Activated T-helper 17 cell treated with anti-CD3 and anti-CD28 coated beads, Interleukin-2, amount 50 U/mL, for 72 hours (primary cell): Measurements from ENCODE around the gene KAT7. TPM values are rescaled to one million over a fixed set of nuclear protein-coding genes. Genes with fewer than 3 reads are reported as not detected.
"Not testable (repeated sequence)": the region's sequence is repeated elsewhere in the genome, so short reads cannot be mapped to it uniquely, and the experiment has no call there.

Experiments
- ATAC-seq: fragments of 150-1000 bp; cut with Tn5 transposase; replicated peaks from 2 replicates; pipeline ENCODE4 v1.10.0; 2021; ENCODE audit warnings: mild to moderate bottlenecking, moderate library complexity
- H3K27ac Mint-ChIP-seq: one replicate; pipeline ENCODE4 v1.8.0; 2022; ENCODE audit warnings: mixed read lengths
- H3K27me3 Mint-ChIP-seq: one replicate; pipeline ENCODE4 v1.8.0; 2022; ENCODE audit warnings: mixed read lengths
- H3K36me3 Mint-ChIP-seq: one replicate; pipeline ENCODE4 v1.8.0; 2022; ENCODE audit warnings: low read depth, mild to moderate bottlenecking, mixed read lengths
- H3K4me1 Mint-ChIP-seq: one replicate; pipeline ENCODE4 v1.8.0; 2022; ENCODE audit warnings: mixed read lengths
- H3K4me3 Mint-ChIP-seq: one replicate; pipeline ENCODE4 v1.8.0; 2022; ENCODE audit warnings: mild to moderate bottlenecking, mixed read lengths
- H3K9me3 Mint-ChIP-seq: one replicate; pipeline ENCODE4 v1.8.0; 2022; ENCODE audit warnings: mixed read lengths
- total RNA-seq, 2 donors: library from RNA; stranded (reverse); gene quantifications; one replicate each; pipeline ENCODE4 v1.2.3, GENCODE V29; 2022

KAT7 gene
- total RNA-seq, 2 donors from 2014 or later, result 66.4 to 86.4 TPM

GRCh38 chr17:49755663-49756283 lies 32.7 kb upstream of the KAT7 start:
- Mint-ChIP-seq H3K9me3 (no peaks in the 10 kb centered on the region), H3K27ac (peak overlapping the region; percentile 53), H3K4me3 (peak overlapping the region; percentile 12), H3K4me1 (peaks cover 42% of the 10 kb centered on the region), H3K27me3 (no peaks in the 10 kb centered on the region), H3K36me3 (peaks cover 39% of the 10 kb centered on the region)
- ATAC-seq, result no peak

- H3K27ac Mint-ChIP-seq, result peak overlapping the region; percentile 53
- ATAC-seq, result no peak
- H3K9me3 Mint-ChIP-seq, result no peaks in the 10 kb centered on the region
- H3K36me3 Mint-ChIP-seq, result peaks cover 39% of the 10 kb centered on the region
- no peaks in the 10 kb centered on the region for H3K27me3 Mint-ChIP-seq
- peak overlapping the region; percentile 12 for H3K4me3 Mint-ChIP-seq
- H3K4me1 Mint-ChIP-seq, result peaks cover 46% of the 10 kb centered on the region
Observed at GRCh38 chr17:49756323-49757150, 31.9 kb upstream of the KAT7 start.

GRCh38 chr17:49757151-49757777 lies 31.2 kb upstream of the KAT7 start:
- Mint-ChIP-seq H3K4me3 (peak overlapping the region; percentile 11), H3K27ac (peak overlapping the region; percentile 53), H3K27me3 (no peaks in the 10 kb centered on the region), H3K36me3 (peaks cover 39% of the 10 kb centered on the region), H3K9me3 (no peaks in the 10 kb centered on the region), H3K4me1 (peaks cover 50% of the 10 kb centered on the region)
- ATAC-seq, result no peak

GRCh38 chr17:49758464-49759010 lies 29.9 kb upstream of the KAT7 start:
- not testable (repeated sequence) for ATAC-seq, H3K9me3 Mint-ChIP-seq, H3K4me3 Mint-ChIP-seq, H3K27me3 Mint-ChIP-seq, H3K27ac Mint-ChIP-seq
- peaks cover 48% of the 10 kb centered on the region for H3K4me1 Mint-ChIP-seq
- H3K36me3 Mint-ChIP-seq, result peaks cover 39% of the 10 kb centered on the region

GRCh38 chr17:49759203-49759602 lies 29.3 kb upstream of the KAT7 start:
- H3K36me3 Mint-ChIP-seq, result peaks cover 39% of the 10 kb centered on the region
- peak overlapping the region; percentile 96 for H3K4me3 Mint-ChIP-seq
- H3K27me3 Mint-ChIP-seq, result no peaks in the 10 kb centered on the region
- H3K27ac Mint-ChIP-seq, result peak overlapping the region; percentile 77
- H3K9me3 Mint-ChIP-seq, result no peaks in the 10 kb centered on the region
- peaks cover 43% of the 10 kb centered on the region for H3K4me1 Mint-ChIP-seq
- ATAC-seq, result no peak

GRCh38 chr17:49760296-49760695 lies 28.2 kb upstream of the KAT7 start:
- no peak for ATAC-seq
- peaks cover 47% of the 10 kb centered on the region for H3K4me1 Mint-ChIP-seq

GRCh38 chr17:49760932-49761558 lies 27.4 kb upstream of the KAT7 start:
- Mint-ChIP-seq H3K36me3 (peaks cover 35% of the 10 kb centered on the region), H3K4me1 (peaks cover 44% of the 10 kb centered on the region), H3K4me3 (peak overlapping the region; percentile 96), H3K9me3 (no peaks in the 10 kb centered on the region), H3K27ac (peak overlapping the region; percentile 77), H3K27me3 (no peaks in the 10 kb centered on the region)
- ATAC-seq, result no peak

More at GRCh38 chr17:49760296-49760695, 28.2 kb upstream of the KAT7 start:
- peak overlapping the region; percentile 77 for H3K27ac Mint-ChIP-seq
- peaks cover 39% of the 10 kb centered on the region for H3K36me3 Mint-ChIP-seq
- no peaks in the 10 kb centered on the region for H3K27me3 Mint-ChIP-seq
- H3K9me3 Mint-ChIP-seq, result no peaks in the 10 kb centered on the region
- peak overlapping the region; percentile 96 for H3K4me3 Mint-ChIP-seq

GRCh38 chr17:49762151-49762941 lies 26.1 kb upstream of the KAT7 start:
- no peaks in the 10 kb centered on the region for H3K27me3 Mint-ChIP-seq

GRCh38 chr17:49763735-49764558 lies 24.5 kb upstream of the KAT7 start, which contains the start of gene FAM117A:
FAM117A (minus strand) TSS chr17:49764131; CDS start chr17:49764087, 44 bp downstream.
- H3K4me3 Mint-ChIP-seq, result peak within 1 kb of the TSS; percentile 96
- H3K27ac Mint-ChIP-seq, result peak within 1 kb of the TSS; percentile 77
- H3K4me1 Mint-ChIP-seq, result peaks cover 37% of the 10 kb centered on the region
- H3K27me3 Mint-ChIP-seq, result no peaks in the 10 kb centered on the region
- H3K36me3 Mint-ChIP-seq, result peaks cover 11% of the 10 kb centered on the region
- H3K9me3 Mint-ChIP-seq, result no peaks in the 10 kb centered on the region
- peak; percentile 93 for ATAC-seq

More at GRCh38 chr17:49762151-49762941, 26.1 kb upstream of the KAT7 start:
- Mint-ChIP-seq H3K4me3 (peak overlapping the region; percentile 96), H3K9me3 (no peaks in the 10 kb centered on the region), H3K36me3 (peaks cover 24% of the 10 kb centered on the region), H3K4me1 (peaks cover 41% of the 10 kb centered on the region), H3K27ac (peak overlapping the region; percentile 77)
- ATAC-seq, result no peak

- H3K27me3 Mint-ChIP-seq, result no peaks in the 10 kb centered on the region
- peak overlapping the region; percentile 96 for H3K4me3 Mint-ChIP-seq
- no peak for ATAC-seq
- no peaks in the 10 kb centered on the region for H3K9me3 Mint-ChIP-seq
- peaks cover 4% of the 10 kb centered on the region for H3K36me3 Mint-ChIP-seq
- H3K27ac Mint-ChIP-seq, result peak overlapping the region; percentile 77
- H3K4me1 Mint-ChIP-seq, result peaks cover 30% of the 10 kb centered on the region
Observed at GRCh38 chr17:49764559-49765180, 23.8 kb upstream of the KAT7 start.

GRCh38 chr17:49766918-49767530 lies 21.5 kb upstream of the KAT7 start:
- Mint-ChIP-seq H3K4me1 (peaks cover 15% of the 10 kb centered on the region), H3K4me3 (no peak overlapping the region), H3K27ac (no peak overlapping the region), H3K9me3 (no peaks in the 10 kb centered on the region), H3K27me3 (no peaks in the 10 kb centered on the region), H3K36me3 (no peaks in the 10 kb centered on the region)
- no peak for ATAC-seq

GRCh38 chr17:49775546-49776260 lies 12.8 kb upstream of the KAT7 start:
- H3K27ac Mint-ChIP-seq, result no peak overlapping the region
- peaks cover 5% of the 10 kb centered on the region for H3K4me1 Mint-ChIP-seq
- H3K9me3 Mint-ChIP-seq, result no peaks in the 10 kb centered on the region
- no peak for ATAC-seq
- no peaks in the 10 kb centered on the region for H3K36me3 Mint-ChIP-seq
- H3K27me3 Mint-ChIP-seq, result no peaks in the 10 kb centered on the region
- H3K4me3 Mint-ChIP-seq, result no peak overlapping the region
